ENCODE results near the gene LSM10. TPM values are rescaled to one million over a fixed set of nuclear protein-coding genes. Genes with fewer than 3 reads are reported as not detected.

Gene LSM10
- total and polyA plus RNA-seq, 2 experiments from 2014 or later = 27.5 to 98.9 TPM

DNA sequence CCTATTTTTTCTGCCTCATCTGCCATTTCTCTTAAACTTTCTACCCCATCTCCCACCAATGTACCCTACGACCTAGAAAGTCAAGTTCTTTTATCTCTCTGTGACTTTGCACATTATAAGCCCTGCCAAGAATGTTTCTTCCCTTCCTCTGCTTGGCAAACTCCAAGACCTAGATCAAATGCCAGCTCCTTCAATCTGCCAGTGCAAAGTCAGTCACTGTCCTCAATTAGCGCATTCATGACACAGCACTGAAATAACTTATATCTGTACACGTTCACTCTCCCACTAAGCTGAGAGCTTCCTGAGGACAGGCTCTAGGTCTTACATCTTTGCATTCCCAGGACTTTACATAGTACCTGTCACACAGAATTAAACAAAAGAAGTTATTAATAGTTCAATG, 21.4 kb upstream of the LSM10 start (continued):
- TF ChIP-seq, protein P1, sequence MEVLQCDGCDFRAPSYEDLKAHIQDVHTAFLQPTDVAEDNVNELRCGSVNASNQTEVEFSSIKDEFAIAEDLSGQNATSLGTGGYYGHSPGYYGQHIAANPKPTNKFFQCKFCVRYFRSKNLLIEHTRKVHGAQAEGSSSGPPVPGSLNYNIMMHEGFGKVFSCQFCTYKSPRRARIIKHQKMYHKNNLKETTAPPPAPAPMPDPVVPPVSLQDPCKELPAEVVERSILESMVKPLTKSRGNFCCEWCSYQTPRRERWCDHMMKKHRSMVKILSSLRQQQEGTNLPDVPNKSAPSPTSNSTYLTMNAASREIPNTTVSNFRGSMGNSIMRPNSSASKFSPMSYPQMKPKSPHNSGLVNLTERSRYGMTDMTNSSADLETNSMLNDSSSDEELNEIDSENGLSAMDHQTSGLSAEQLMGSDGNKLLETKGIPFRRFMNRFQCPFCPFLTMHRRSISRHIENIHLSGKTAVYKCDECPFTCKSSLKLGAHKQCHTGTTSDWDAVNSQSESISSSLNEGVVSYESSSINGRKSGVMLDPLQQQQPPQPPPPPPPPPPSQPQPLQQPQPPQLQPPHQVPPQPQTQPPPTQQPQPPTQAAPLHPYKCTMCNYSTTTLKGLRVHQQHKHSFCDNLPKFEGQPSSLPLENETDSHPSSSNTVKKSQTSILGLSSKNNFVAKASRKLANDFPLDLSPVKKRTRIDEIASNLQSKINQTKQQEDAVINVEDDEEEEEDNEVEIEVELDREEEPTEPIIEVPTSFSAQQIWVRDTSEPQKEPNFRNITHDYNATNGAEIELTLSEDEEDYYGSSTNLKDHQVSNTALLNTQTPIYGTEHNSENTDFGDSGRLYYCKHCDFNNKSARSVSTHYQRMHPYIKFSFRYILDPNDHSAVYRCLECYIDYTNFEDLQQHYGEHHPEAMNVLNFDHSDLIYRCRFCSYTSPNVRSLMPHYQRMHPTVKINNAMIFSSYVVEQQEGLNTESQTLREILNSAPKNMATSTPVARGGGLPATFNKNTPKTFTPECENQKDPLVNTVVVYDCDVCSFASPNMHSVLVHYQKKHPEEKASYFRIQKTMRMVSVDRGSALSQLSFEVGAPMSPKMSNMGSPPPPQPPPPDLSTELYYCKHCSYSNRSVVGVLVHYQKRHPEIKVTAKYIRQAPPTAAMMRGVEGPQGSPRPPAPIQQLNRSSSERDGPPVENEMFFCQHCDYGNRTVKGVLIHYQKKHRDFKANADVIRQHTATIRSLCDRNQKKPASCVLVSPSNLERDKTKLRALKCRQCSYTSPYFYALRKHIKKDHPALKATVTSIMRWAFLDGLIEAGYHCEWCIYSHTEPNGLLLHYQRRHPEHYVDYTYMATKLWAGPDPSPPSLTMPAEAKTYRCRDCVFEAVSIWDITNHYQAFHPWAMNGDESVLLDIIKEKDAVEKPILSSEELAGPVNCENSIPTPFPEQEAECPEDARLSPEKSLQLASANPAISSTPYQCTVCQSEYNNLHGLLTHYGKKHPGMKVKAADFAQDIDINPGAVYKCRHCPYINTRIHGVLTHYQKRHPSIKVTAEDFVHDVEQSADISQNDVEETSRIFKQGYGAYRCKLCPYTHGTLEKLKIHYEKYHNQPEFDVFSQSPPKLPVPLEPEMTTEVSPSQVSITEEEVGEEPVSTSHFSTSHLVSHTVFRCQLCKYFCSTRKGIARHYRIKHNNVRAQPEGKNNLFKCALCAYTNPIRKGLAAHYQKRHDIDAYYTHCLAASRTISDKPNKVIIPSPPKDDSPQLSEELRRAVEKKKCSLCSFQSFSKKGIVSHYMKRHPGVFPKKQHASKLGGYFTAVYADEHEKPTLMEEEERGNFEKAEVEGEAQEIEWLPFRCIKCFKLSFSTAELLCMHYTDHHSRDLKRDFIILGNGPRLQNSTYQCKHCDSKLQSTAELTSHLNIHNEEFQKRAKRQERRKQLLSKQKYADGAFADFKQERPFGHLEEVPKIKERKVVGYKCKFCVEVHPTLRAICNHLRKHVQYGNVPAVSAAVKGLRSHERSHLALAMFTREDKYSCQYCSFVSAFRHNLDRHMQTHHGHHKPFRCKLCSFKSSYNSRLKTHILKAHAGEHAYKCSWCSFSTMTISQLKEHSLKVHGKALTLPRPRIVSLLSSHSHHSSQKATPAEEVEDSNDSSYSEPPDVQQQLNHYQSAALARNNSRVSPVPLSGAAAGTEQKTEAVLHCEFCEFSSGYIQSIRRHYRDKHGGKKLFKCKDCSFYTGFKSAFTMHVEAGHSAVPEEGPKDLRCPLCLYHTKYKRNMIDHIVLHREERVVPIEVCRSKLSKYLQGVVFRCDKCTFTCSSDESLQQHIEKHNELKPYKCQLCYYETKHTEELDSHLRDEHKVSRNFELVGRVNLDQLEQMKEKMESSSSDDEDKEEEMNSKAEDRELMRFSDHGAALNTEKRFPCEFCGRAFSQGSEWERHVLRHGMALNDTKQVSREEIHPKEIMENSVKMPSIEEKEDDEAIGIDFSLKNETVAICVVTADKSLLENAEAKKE (CRISPR knock-in tag; IDR thresholded peaks at IDR 0.05) = no peak
- TF ChIP-seq, protein P2, sequence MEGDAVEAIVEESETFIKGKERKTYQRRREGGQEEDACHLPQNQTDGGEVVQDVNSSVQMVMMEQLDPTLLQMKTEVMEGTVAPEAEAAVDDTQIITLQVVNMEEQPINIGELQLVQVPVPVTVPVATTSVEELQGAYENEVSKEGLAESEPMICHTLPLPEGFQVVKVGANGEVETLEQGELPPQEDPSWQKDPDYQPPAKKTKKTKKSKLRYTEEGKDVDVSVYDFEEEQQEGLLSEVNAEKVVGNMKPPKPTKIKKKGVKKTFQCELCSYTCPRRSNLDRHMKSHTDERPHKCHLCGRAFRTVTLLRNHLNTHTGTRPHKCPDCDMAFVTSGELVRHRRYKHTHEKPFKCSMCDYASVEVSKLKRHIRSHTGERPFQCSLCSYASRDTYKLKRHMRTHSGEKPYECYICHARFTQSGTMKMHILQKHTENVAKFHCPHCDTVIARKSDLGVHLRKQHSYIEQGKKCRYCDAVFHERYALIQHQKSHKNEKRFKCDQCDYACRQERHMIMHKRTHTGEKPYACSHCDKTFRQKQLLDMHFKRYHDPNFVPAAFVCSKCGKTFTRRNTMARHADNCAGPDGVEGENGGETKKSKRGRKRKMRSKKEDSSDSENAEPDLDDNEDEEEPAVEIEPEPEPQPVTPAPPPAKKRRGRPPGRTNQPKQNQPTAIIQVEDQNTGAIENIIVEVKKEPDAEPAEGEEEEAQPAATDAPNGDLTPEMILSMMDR (conservative IDR thresholded peaks at IDR 0.05; ENCODE audit: low read depth in 2 of 2) = no peak
- TF ChIP-seq ZNF114 (CRISPR knock-in tag; IDR thresholded peaks at IDR 0.05) = no peak
- TF ChIP-seq CREB1 (CRISPR knock-in tag; IDR thresholded peaks at IDR 0.05; ENCODE audit: low read depth) = no peak
- TF ChIP-seq NANOG (IDR thresholded peaks at IDR 0.05; ENCODE audit: borderline replicate concordance) = no peak

GRCh38 chr1:36417931-36418330, 20.2 kb upstream of the LSM10 start:
- Histone ChIP-seq H3K79me2 (replicated peaks; ENCODE audit: insufficient read depth) (no peaks in the 10 kb centered on the region), H3F3A (replicated peaks; ENCODE audit: low read depth) (no peaks in the 10 kb centered on the region), H3K4me2 (no peak overlapping the region), H3K4me3 (no peak overlapping the region), H4K20me1 (replicated peaks; ENCODE audit: insufficient read depth) (no peaks in the 10 kb centered on the region), H2AFZ (no peak overlapping the region), H3K27ac (ENCODE audit: low read depth) (no peak overlapping the region), H3K4me1 (ENCODE audit: insufficient read depth) (no peaks in the 10 kb centered on the region), H3K36me3 (ENCODE audit: insufficient read depth) (no peaks in the 10 kb centered on the region), H3K27me3 (ENCODE audit: insufficient read depth) (no peaks in the 10 kb centered on the region), H3K9me2 (ENCODE audit: insufficient read depth) (no peaks in the 10 kb centered on the region)
- DNase-seq (ENCODE audit: low spot score) = no peak
- Mint-ChIP-seq H3K4me3 (no peak overlapping the region), H3K36me3 (ENCODE audit: low read depth) (no peaks in the 10 kb centered on the region), H3K4me1 (peaks cover 11% of the 10 kb centered on the region), H3K27ac (no peak overlapping the region), H3K27me3 (ENCODE audit: insufficient read depth, low read depth, poor library complexity) (peaks cover 5% of the 10 kb centered on the region), H3K9me3 (no peaks in the 10 kb centered on the region)
- no peak for ATAC-seq
- no peak for TF ChIP-seq ETS1 (IDR thresholded peaks at IDR 0.05)
- TF ChIP-seq CREB1 (CRISPR knock-in tag; IDR thresholded peaks at IDR 0.05; ENCODE audit: low read depth) = no peak
- no peak for TF ChIP-seq ZNF331 (CRISPR knock-in tag; IDR thresholded peaks at IDR 0.05; ENCODE audit: low read depth)
- TF ChIP-seq JUNB (IDR thresholded peaks at IDR 0.05; ENCODE audit: unreplicated experiment) = no peak

All from GM23338 (cell line).